ENCODE results near the gene RAB40B. TPM values are rescaled to one million over a fixed set of nuclear protein-coding genes. Genes with fewer than 3 reads are reported as not detected.

Gene RAB40B
- total RNA-seq, 1 experiment from 2014 or later = 6.3 TPM

- no peaks in the 10 kb centered on the region for H3K9me3 Mint-ChIP-seq (ENCODE audit: unreplicated experiment)
- CTCF ChIA-PET = no interaction called here
- H3K36me3 Mint-ChIP-seq (ENCODE audit: insufficient read depth, unreplicated experiment) = no peaks in the 10 kb centered on the region
- no peak overlapping the region for H3K4me3 Mint-ChIP-seq (ENCODE audit: unreplicated experiment)
- no peak for DNase-seq (ENCODE audit: unreplicated experiment)
- H3K4me1 Mint-ChIP-seq (ENCODE audit: insufficient read depth, unreplicated experiment) = peaks cover 7% of the 10 kb centered on the region
- intact Hi-C loops (cut with micrococcal nuclease) = no loop called here
- TF ChIP-seq, protein P1, sequence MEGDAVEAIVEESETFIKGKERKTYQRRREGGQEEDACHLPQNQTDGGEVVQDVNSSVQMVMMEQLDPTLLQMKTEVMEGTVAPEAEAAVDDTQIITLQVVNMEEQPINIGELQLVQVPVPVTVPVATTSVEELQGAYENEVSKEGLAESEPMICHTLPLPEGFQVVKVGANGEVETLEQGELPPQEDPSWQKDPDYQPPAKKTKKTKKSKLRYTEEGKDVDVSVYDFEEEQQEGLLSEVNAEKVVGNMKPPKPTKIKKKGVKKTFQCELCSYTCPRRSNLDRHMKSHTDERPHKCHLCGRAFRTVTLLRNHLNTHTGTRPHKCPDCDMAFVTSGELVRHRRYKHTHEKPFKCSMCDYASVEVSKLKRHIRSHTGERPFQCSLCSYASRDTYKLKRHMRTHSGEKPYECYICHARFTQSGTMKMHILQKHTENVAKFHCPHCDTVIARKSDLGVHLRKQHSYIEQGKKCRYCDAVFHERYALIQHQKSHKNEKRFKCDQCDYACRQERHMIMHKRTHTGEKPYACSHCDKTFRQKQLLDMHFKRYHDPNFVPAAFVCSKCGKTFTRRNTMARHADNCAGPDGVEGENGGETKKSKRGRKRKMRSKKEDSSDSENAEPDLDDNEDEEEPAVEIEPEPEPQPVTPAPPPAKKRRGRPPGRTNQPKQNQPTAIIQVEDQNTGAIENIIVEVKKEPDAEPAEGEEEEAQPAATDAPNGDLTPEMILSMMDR (IDR thresholded peaks at IDR 0.05; ENCODE audit: unreplicated experiment) = no peak
- H3K27ac Mint-ChIP-seq (ENCODE audit: low read depth, unreplicated experiment) = no peak overlapping the region
- no TSS peak for BruUV-seq (replicated peaks)
- POLR2A ChIA-PET = interaction anchor here (0.5 kb wide), 1 partner anchor 26 kb away, joined by 3 read pairs; no protein-coding TSS in a partner anchor
- H3K27me3 Mint-ChIP-seq (ENCODE audit: insufficient read depth, unreplicated experiment) = no peaks in the 10 kb centered on the region
Observed at GRCh38 chr17:82683534-82683933, 15.0 kb downstream of the RAB40B start.

- no TSS peak for BruUV-seq (replicated peaks)
- POLR2A ChIA-PET = interaction anchor here (0.6 kb wide), 1 partner anchor 557 kb away, joined by 3 read pairs; no protein-coding TSS in a partner anchor
- no peaks in the 10 kb centered on the region for H3K36me3 Mint-ChIP-seq (ENCODE audit: insufficient read depth, unreplicated experiment)
- no peaks in the 10 kb centered on the region for H3K9me3 Mint-ChIP-seq (ENCODE audit: unreplicated experiment)
- intact Hi-C loops (cut with micrococcal nuclease) = no loop called here
- CTCF ChIA-PET = no interaction called here
- no peak overlapping the region for H3K27ac Mint-ChIP-seq (ENCODE audit: low read depth, unreplicated experiment)
- H3K4me3 Mint-ChIP-seq (ENCODE audit: unreplicated experiment) = no peak overlapping the region
- H3K4me1 Mint-ChIP-seq (ENCODE audit: insufficient read depth, unreplicated experiment) = no peaks in the 10 kb centered on the region
- TF ChIP-seq, protein P1 (IDR thresholded peaks at IDR 0.05; ENCODE audit: unreplicated experiment) = no peak
- DNase-seq (ENCODE audit: unreplicated experiment) = no peak
- H3K27me3 Mint-ChIP-seq (ENCODE audit: insufficient read depth, unreplicated experiment) = no peaks in the 10 kb centered on the region
Observed at GRCh38 chr17:82681547-82681946, 17.0 kb downstream of the RAB40B start.

GRCh38 chr17:82679586-82680465 is 18.7 kb downstream of the RAB40B start:
- no peak overlapping the region for H3K4me3 Mint-ChIP-seq (ENCODE audit: unreplicated experiment)
- TF ChIP-seq, protein P1 (IDR thresholded peaks at IDR 0.05; ENCODE audit: unreplicated experiment) = no peak
- ChIA-PET CTCF (interaction anchor here (0.8 kb wide), 1 partner anchor 100 kb away, joined by 3 read pairs; no protein-coding TSS in a partner anchor), POLR2A (no interaction called here)
- no peak for DNase-seq (ENCODE audit: unreplicated experiment)
- H3K9me3 Mint-ChIP-seq (ENCODE audit: unreplicated experiment) = no peaks in the 10 kb centered on the region
- no peak overlapping the region for H3K27ac Mint-ChIP-seq (ENCODE audit: low read depth, unreplicated experiment)
- H3K4me1 Mint-ChIP-seq (ENCODE audit: insufficient read depth, unreplicated experiment) = no peaks in the 10 kb centered on the region
- no TSS peak for BruUV-seq (replicated peaks)
- intact Hi-C loops (cut with micrococcal nuclease) = no loop called here
- H3K36me3 Mint-ChIP-seq (ENCODE audit: insufficient read depth, unreplicated experiment) = no peaks in the 10 kb centered on the region
- H3K27me3 Mint-ChIP-seq (ENCODE audit: insufficient read depth, unreplicated experiment) = no peaks in the 10 kb centered on the region

GRCh38 chr17:82678265-82678891 is 20.1 kb downstream of the RAB40B start:
- TF ChIP-seq, protein P1 (IDR thresholded peaks at IDR 0.05; ENCODE audit: unreplicated experiment) = no peak
- Mint-ChIP-seq H3K27ac (ENCODE audit: low read depth, unreplicated experiment) (no peak overlapping the region), H3K27me3 (ENCODE audit: insufficient read depth, unreplicated experiment) (no peaks in the 10 kb centered on the region), H3K4me1 (ENCODE audit: insufficient read depth, unreplicated experiment) (no peaks in the 10 kb centered on the region), H3K9me3 (ENCODE audit: unreplicated experiment) (no peaks in the 10 kb centered on the region), H3K4me3 (ENCODE audit: unreplicated experiment) (no peak overlapping the region), H3K36me3 (ENCODE audit: insufficient read depth, unreplicated experiment) (no peaks in the 10 kb centered on the region)
- BruUV-seq (replicated peaks) = no TSS peak
- CTCF ChIA-PET = no interaction called here
- no peak for DNase-seq (ENCODE audit: unreplicated experiment)
- intact Hi-C loops (cut with micrococcal nuclease) = no loop called here
- POLR2A ChIA-PET = interaction anchor here (0.5 to 0.8 kb wide), 2 partner anchors 9 to 76 kb away, joined by 3 read pairs; no protein-coding TSS in a partner anchor
